Prostate gland (tissue), 1 donor: Measurements from ENCODE around the gene APC.

Source experiments
- POLR2A ChIP-seq: fragments of 450-650 bp; IDR thresholded peaks from one replicate; pipeline ENCODE4 v1.6.1; 2016; ENCODE audit warnings: antibody characterized with exemption, mild to moderate bottlenecking
- POLR2AphosphoS5 ChIP-seq: sonication (generic); formaldehyde crosslinking; IDR thresholded peaks from one replicate; pipeline ENCODE4 v1.6.1; 2017; ENCODE audit warnings: antibody characterized with exemption

GRCh38 chr5:112863549-112863948 is 125.9 kb downstream of the APC start:
- TF ChIP-seq POLR2AphosphoS5 (no peak), POLR2A (no peak)
